Fibroblast of pulmonary artery (primary cell): ENCODE measurements around the gene BTN2A1.

Experiments used
- DNase-seq: peaks from one replicate; pipeline ENCODE4 v3.0.0-alpha.2; 2010; ENCODE audit warnings: low read depth
- H3K4me3 ChIP-seq: replicated peaks from 2 replicates; pipeline ENCODE4 v1.5.1; 2011; ENCODE audit warnings: low read depth, mild to moderate bottlenecking, control low read depth, low read length, moderate library complexity
- TF ChIP-seq, protein P1 (sequence below): IDR thresholded peaks from 2 replicates; pipeline ENCODE4 v1.5.1; 2011; ENCODE audit warnings: mild to moderate bottlenecking, control low read depth, low read length, inconsistent platforms; ENCODE audit errors: missing control alignments

BTN2A1 gene

GRCh38 chr6:26483727-26484126 is 26.0 kb downstream of the BTN2A1 start:
- TF ChIP-seq, protein P1, sequence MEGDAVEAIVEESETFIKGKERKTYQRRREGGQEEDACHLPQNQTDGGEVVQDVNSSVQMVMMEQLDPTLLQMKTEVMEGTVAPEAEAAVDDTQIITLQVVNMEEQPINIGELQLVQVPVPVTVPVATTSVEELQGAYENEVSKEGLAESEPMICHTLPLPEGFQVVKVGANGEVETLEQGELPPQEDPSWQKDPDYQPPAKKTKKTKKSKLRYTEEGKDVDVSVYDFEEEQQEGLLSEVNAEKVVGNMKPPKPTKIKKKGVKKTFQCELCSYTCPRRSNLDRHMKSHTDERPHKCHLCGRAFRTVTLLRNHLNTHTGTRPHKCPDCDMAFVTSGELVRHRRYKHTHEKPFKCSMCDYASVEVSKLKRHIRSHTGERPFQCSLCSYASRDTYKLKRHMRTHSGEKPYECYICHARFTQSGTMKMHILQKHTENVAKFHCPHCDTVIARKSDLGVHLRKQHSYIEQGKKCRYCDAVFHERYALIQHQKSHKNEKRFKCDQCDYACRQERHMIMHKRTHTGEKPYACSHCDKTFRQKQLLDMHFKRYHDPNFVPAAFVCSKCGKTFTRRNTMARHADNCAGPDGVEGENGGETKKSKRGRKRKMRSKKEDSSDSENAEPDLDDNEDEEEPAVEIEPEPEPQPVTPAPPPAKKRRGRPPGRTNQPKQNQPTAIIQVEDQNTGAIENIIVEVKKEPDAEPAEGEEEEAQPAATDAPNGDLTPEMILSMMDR = no peak
- DNase-seq = no peak
- no peak overlapping the region for H3K4me3 ChIP-seq

DNA sequence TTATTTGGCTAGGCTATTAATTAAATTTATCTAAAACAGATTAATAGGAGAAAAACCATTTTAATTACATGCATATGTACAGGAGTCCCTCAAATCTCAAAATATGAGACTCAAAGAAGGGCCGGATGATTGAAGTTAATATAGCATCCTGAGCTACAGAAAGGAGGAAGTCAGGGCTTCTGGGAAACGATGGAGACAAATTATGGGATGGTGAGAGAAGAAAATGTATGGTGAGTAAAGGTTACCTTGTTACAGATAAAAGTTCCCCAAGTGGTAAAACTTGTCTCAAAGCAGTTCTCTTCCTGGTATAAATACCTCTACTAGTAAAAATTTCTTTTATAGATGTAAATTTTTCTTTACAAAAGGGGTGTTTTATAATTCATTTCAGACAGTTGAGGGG is 26.4 kb downstream of the BTN2A1 start:
- DNase-seq = no peak
- no peak overlapping the region for H3K4me3 ChIP-seq
- TF ChIP-seq, protein P1 = no peak

- no peak overlapping the region for H3K4me3 ChIP-seq
- no peak for DNase-seq
- TF ChIP-seq, protein P1 = no peak
These were observed 27.5 kb downstream of the BTN2A1 start for GRCh38 chr6:26485112-26485780.

DNA sequence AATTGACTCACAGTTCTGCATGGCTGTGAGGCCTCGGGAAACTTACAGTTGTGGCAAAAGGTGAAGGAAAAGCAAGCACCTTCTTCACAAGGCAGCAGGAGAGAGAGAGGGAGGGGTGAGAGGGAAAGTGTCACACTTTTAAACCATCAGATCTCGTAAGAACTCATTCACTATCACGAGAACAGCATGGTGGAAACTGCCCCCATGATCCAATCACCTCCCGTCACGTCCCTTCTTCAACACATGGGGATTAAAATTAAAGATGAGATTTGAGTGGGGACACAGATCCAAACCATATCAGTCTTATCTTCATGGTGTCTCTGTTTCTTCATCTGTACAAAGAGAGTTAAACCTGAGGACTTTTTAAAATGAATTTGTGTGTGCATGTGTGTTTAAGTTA is 28.6 kb downstream of the BTN2A1 start:
- TF ChIP-seq, protein P1 = no peak
- H3K4me3 ChIP-seq = no peak overlapping the region
- DNase-seq = no peak

- no peak overlapping the region for H3K4me3 ChIP-seq
- TF ChIP-seq, protein P1 = no peak
- no peak for DNase-seq
These were observed 29.7 kb downstream of the BTN2A1 start for GRCh38 chr6:26487466-26487865.

DNA sequence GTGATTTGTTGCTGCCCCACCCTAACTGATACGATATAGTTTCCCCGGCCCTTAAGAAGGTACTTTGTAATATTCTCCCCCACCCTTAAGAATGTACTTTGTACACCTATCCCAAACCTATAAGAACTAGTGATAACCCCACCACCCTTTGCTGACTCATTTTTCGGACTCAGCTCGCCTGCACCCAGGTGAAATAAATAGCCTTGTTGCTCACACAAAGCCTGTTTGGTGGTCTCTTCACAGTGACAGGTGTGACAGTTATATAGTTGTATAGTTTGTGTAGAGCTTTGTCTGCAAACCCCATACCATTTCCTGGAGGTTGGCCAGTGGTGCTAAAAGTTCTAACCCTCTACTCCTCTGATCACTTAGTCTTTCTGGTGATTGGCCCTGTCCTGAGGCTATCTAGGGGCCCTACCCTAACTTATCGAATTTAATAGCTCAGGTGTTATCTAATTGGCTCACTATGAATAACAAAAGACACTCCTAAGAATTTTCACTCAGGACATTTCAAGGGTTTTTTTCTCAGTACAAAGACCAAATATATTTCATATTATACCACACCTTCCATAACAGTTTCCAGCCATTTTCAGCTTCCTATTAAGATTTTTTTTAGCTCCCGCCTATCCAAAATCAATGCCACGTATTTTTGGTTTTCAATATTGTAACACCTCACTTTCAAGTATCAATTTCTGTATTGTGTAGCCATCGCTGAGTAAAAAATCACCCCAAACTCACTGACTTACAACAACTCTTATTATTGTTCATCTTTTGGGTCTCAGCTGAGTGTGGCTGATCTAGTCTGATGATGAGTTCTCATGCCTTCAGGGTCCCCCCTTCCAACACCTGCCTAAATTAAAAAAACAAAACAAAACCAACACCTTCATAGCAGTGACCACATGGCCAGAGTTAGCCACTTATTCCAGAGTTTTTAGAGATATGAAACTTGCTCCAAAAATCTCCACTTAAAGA is 32.5 kb downstream of the BTN2A1 start:
- no peak for DNase-seq
- no peak overlapping the region for H3K4me3 ChIP-seq
- TF ChIP-seq, protein P1 = no peak
